Measurements from ENCODE around the gene LY6G6C.

The LY6G6C gene

GRCh38 chr6:31740397-31741223, 19.1 kb upstream of the LY6G6C start:
- no peak for DNase-seq

- DNase-seq: peak; percentile 94
These were observed 18.3 kb upstream of the LY6G6C start, which contains the start of gene MSH5 for GRCh38 chr6:31739639-31740396. MSH5 (plus strand) TSS chr6:31740005; CDS start chr6:31740467, 462 bp downstream.

GRCh38 chr6:31737991-31738979, 16.7 kb upstream of the LY6G6C start:
- no peak for DNase-seq

GRCh38 chr6:31737315-31737990, 15.9 kb upstream of the LY6G6C start:
- no peak for DNase-seq

- no peak for DNase-seq
These were observed 15.3 kb upstream of the LY6G6C start for GRCh38 chr6:31736768-31737314.

- DNase-seq: peak; percentile 71
These were observed 14.6 kb upstream of the LY6G6C start, which contains the start of gene CLIC1 for GRCh38 chr6:31736021-31736767. CLIC1 (minus strand) TSS chr6:31736530; CDS start chr6:31736300, 230 bp downstream.

GRCh38 chr6:31734821-31735406, 13.4 kb upstream of the LY6G6C start:
- DNase-seq: no peak

- no peak for DNase-seq
These were observed 12.8 kb upstream of the LY6G6C start for GRCh38 chr6:31734247-31734820.

GRCh38 chr6:31733734-31734133, 12.2 kb upstream of the LY6G6C start:
- no peak for DNase-seq

- no peak for DNase-seq
These were observed 10.5 kb upstream of the LY6G6C start for GRCh38 chr6:31732029-31732428.

- DNase-seq: no peak
These were observed 9.1 kb upstream of the LY6G6C start for GRCh38 chr6:31730631-31731086.

- DNase-seq: peak; percentile 81
These were observed 8.6 kb upstream of the LY6G6C start for GRCh38 chr6:31729979-31730630.

- peak; percentile 85 for DNase-seq
These were observed 8.0 kb upstream of the LY6G6C start for GRCh38 chr6:31729515-31729978.

- no peak for DNase-seq
These were observed 7.4 kb upstream of the LY6G6C start, which contains the start of gene DDAH2 for GRCh38 chr6:31728767-31729514. DDAH2 (minus strand) TSS chr6:31729299; CDS start chr6:31729161, 138 bp downstream.

GRCh38 chr6:31727717-31728671, 6.4 kb upstream of the LY6G6C start:
- DNase-seq: no peak

- DNase-seq: no peak
These were observed 5.6 kb upstream of the LY6G6C start for GRCh38 chr6:31727034-31727716.

Data from NCI-H1105 (cell line).